Loucy (cell line): Measurements from ENCODE around the gene KLLN.

ENCODE experiments used
- CTCF ChIP-seq: fragments of 200-600 bp; sonication (generic); conservative IDR thresholded peaks from 2 replicates; pipeline ENCODE4 v1.5.1; 2014; ENCODE audit warnings: mild to moderate bottlenecking, antibody characterized with exemption, low read length
- EZH2phosphoT487 ChIP-seq: fragments of 200-600 bp; IDR thresholded peaks from 2 replicates; pipeline ENCODE4 v1.6.1; 2018; ENCODE audit warnings: antibody characterized with exemption, mild to moderate bottlenecking, moderate library complexity, borderline replicate concordance

DNA sequence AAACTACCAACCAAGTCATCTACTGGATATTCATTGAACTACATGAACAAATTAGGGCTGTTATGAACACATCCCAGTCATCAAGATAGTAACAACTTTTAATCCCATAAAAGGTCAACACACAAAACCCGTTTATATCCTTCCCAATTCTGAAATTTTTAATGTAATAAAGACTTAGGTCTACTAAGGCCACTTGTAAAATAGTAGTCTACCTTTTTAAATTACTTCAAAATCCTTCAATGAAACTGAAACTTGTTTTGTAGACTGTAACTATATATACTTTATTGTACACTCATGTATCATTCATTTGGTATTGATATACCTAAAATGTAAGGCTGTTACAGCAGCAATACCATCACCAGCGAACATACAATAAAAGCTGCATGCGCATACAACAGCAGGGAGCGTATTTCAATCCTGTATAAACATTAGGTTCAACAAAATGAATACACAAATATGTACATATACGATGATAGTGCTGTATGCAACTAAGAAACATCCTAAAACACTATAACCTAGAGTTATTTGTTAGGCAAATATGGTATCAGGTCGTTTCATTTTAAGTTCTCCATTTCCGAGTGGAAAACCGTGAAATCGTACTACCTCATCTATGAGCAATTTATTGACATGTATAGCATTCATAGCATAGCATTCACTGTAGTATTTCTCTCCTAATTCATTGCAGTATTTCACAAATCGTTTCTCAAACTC lies 46.3 kb downstream of the KLLN start:
- TF ChIP-seq CTCF = no peak
- TF ChIP-seq EZH2phosphoT487 = no peak
